ENCODE measurements around the gene DCP1A.
"Not testable (repeated sequence)": the region's sequence is repeated elsewhere in the genome, so short reads cannot be mapped to it uniquely, and the experiment has no call there.

DCP1A gene

DNA sequence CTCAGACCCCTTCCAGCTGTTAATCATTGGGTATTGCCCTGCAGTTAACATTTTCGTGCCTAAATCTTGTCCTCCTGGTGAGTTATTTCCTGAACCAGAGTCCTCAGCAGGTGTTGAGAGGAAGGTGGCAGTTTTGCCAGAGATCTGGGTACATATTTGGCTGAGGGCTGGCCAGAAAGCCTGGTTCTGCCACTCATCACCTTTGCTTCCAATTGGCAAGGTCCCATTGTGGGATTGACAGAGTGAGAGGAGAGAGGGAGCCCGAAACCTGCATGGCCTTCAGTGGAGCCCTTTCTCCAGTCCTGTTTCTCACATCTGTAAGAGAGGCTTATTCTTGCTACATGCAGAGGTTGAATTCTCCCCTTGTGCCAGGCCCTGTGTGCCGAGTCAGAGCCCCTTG, 82.6 kb downstream of the DCP1A start:
- DNase-seq (ENCODE audit: low read depth in 2 of 2) = no peak

DNA sequence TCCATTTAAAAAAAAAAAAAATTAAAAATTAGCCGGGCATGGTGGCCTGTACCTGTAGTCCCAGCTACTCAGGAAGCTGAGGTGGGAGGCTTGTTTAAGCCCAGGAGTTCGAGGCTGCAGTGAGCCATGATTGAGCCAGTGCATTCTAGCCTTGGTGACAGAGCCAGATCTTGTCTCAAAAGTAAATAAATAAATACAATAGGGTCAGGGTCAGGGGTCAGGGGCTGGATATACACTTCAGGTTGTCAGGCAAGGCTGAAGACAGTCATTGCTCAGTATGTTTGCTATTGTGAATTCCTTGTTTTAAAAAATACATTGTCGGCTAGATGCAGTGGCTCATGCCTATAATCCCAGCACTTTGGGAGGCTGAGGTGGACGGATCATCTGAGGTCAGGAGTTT, 83.4 kb downstream of the DCP1A start:
- no peak for DNase-seq (ENCODE audit: low read depth in 2 of 2)

DNA sequence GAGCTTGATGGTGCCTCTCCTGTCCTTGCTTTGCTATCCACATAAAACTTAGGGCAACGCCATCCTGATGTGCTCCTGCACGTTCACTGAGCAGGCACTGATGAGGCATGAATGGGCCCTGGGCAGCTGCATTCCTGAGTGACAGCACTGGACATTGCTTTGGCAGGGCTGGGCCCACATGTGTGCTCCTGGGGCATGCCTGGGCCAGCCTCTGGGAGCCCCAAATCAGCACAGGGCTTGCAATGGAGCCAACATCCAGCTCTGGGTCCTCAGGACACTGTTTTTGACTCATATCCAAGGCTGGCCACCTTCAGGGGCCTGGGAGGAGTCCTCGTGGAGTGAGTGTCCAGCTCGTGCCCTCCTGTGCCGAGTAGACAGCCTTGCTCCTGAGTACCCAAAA, 85.6 kb downstream of the DCP1A start:
- DNase-seq (ENCODE audit: low read depth in 2 of 2) = no peak

DNA sequence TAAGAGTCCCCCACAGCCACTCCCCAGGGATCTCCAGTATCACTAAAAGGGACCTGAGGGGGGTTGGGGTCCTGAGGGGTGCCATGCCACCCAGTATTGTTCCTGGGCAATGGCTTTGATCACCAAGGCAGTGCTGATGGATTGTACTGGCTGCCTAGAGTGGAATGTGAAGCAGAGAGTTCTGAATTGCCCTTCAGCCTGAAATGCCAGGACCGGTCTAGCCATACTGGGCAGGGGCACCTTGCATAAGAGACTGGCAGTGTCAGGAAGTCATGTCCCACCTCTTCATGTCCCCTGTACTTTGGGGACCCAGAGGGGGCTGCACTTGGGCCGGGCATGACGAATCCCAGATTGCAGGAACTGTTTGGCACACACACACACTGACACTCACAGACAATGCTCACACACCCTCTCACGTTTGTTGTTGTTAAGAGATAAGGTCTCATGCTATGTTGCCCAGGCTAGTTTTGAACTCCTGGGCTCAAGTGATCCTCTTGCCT, 87.0 kb downstream of the DCP1A start:
- no peak for DNase-seq (ENCODE audit: low read depth in 2 of 2)

GRCh38 chr3:53259427-53260259, 87.7 kb downstream of the DCP1A start:
- no peak for DNase-seq (ENCODE audit: low read depth in 2 of 2)

- no peak for DNase-seq (ENCODE audit: low read depth in 2 of 2)
Measured at GRCh38 chr3:53258600-53259426, 88.5 kb downstream of the DCP1A start.

DNA sequence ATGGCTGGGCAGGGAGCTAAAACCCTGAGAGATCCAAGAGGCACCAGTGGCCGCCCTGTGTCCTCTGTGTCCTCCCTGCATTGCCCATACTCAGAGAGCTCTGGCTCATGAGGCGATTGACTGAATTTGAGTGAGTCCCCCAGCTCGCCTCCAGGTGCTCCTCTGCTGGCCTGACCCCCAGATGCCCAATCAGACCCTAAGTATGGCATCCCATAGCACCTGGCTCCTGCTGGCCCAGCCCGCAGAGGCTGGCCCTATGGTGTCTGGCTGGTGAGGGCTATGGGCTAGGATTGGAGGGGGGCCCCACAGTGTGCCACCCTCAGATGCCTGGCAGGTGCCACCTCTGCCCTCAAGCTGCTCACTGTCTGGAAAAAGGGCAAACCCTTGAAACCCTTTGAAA, 89.9 kb downstream of the DCP1A start:
- DNase-seq (ENCODE audit: low read depth in 2 of 2) = no peak

DNA sequence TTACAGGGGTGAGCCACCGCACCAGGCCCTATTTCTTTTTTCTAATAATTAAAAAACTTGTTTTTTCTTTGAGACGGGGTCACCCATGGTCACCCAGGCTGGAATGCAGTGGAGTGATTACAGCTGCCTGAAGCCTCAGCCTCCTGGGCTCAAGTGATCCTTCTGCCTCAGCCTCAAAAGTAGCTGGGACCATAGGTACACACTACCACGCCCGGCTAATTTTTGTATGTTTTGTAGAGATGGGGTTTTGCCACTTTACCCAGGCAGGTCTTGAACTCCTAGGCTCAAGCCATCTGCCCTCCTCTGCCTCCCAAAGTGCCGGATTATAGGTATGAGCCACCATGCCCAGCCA, 90.7 kb downstream of the DCP1A start:
- no peak for DNase-seq (ENCODE audit: low read depth in 2 of 2)

DNA sequence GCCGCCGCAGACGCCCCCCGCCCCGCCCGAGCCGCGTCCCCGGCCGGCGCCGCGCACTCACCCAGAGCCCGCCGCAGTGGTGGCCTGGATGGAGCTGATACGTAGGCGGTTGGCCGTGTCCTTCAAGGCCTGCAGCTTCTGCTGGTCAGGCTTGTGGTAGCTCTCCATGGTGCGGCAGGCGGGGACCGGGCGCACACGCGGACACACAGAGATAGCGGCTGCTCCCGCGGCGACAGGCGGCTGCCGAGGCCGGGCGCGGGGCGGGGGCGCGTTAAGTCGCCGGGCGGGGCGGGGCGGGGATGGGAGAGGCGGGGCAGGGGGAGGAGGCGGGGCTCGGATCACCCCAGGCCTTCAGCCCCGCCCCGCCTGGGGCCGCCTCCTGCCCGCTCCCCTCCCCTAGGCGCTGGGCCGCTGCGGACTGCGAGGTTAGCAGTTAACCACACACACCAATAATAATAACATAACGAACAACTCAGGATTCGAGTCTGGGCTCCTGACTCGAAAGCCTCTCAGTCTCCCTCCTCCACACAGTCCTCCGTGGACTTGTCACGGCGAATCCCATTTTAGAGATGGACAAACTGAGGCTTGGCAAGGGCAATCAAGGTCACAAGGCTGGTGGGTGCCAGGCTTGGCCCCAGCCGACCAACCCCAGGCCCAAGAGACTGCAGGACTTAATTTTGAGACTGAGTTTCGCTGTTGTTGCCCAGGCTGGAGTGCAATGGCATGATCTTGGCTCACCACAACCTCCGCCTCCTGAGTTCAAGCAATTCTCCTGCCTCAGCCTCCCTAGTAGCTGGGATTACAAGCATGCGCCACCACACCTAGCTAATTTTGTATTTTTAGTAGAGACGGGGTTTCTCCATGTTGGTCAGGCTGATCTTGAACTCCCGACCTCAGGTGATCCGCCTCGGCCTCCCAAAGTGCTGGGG, 91.3 kb downstream of the DCP1A start, which contains the start of gene TKT:
TKT (minus strand) TSS at position 248 of the 929 bp plus-strand sequence; CDS start at position 168, 80 bp downstream.
- peak; percentile 48 to 65 for DNase-seq (ENCODE audit: low read depth in 2 of 2)

DNA sequence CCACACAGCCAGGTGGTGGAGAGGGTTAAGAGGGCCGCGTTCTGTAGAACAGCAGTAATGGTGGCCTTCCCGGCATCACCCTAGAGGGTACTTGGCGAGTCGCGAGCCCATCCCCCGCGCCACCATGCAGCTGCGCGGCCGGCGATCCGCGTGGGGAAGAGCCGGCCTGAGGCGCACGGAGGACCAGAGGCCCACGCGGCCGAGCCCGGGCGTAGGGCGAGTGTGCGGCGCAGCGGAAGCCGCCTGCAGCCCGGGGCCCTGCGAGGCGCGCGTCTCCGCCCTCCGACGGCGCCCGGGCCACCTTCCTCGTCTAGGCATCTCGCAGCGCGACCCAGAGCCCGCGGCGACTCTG, 91.9 kb downstream of the DCP1A start:
- DNase-seq (ENCODE audit: low read depth in 2 of 2) = no peak

GRCh38 chr3:53254509-53255422, 92.6 kb downstream of the DCP1A start:
- peak in 1 of 2 donors; percentile 7 for DNase-seq (ENCODE audit: low read depth in 2 of 2)

DNA sequence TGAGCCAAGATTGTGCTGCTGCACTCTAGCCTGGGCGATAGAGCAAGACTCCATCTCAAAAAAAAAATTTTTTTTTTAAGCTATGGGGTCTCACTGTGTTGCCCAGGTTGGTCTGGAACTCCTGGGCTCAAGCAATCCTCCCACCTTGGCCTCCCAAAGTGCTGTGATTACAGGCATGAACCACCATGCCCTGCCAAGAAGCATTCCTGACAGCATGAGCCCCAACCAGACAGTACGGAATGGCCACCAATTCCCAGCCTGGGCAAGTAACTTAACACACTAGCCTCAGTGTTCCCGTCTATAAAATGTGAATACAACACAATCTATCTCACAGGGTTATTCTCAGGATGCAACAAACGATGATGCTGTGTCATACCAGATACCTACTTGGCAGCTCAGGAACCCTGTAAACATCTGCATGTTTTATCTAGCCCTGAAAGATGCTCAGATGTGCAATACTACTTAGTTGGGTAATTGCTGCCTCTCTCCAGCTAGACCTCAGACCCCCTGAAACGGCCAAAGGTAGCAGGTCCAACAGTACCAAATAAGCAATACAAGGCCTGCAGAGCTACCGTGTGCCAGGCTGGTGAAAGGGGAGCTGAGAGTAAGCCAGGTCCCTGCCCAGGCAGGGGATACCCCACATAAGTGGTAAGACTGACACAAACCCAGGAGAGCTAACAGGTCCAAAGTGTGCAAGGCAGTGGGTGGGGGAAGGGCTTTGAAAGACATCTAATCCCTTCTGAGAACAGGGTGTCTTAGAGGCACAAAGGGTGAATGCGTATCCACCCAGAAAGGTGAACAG, 93.4 kb downstream of the DCP1A start:
- DNase-seq (ENCODE audit: low read depth in 2 of 2) = no peak

GRCh38 chr3:53252947-53253322, 94.4 kb downstream of the DCP1A start:
- not testable (repeated sequence) for DNase-seq (ENCODE audit: low read depth in 2 of 2)

GRCh38 chr3:53252096-53252946, 95.0 kb downstream of the DCP1A start:
- DNase-seq (ENCODE audit: low read depth in 2 of 2) = no peak

DNA sequence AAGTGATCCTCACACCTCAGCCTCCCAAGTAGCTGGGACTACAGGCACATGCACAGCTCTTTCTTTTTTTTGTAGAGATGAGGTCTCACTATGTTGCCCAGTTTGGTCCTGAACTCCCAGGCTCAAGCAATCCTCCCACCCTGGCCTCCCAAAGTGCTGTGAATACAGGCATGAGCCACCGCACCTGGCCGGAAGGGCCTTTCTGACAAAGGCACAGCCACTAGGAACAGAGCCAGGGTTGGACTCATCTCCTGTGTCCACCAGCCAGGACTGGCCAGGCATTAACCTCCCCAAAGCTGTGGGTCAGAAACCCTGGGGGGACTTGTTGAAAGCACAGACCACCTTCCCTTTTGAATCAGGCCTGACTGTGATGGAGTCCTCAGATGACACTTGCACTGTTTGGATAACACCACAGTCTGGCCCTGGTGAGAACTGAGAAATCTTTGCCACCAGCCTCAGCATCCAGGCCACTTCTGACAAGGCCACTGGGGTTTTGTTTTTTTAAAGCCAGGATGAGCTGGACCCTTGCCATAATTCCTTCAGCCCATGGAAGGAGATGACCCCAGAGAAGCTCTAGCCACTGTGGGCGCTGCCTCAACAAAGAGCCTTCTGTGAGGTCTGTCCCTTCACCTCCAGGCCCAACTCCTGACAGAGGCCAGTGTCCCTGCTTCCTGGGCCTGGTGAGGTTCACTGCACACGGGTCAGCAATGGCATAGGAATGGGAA, 96.3 kb downstream of the DCP1A start:
- no peak for DNase-seq (ENCODE audit: low read depth in 2 of 2)

GRCh38 chr3:53250453-53250852, 96.9 kb downstream of the DCP1A start:
- no peak for DNase-seq (ENCODE audit: low read depth in 2 of 2)

DNA sequence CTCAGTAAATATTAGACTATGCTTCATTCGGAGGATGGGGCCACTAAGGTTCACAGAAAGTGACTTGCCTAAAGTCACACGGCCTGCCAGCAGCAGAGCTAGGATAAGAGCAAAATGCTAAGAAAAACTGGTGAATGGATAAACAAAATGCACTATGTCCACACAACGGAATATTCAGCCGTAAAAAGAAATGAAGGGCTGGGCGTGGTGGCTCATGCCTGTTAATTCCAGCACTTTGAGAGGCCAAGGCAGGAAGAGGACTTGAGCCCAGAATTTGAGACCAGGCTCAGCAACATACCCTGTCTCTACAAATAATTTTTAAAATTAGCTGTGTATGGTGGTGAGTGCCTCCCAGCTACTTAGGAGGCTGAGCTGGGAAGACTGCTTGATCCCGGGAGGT, 99.2 kb downstream of the DCP1A start:
- DNase-seq (ENCODE audit: low read depth in 2 of 2) = no peak

GRCh38 chr3:53247619-53248018, 99.7 kb downstream of the DCP1A start:
- DNase-seq (ENCODE audit: low read depth in 2 of 2) = no peak

All from stimulated activated CD8-positive, alpha-beta memory T cell treated with anti-CD3 and anti-CD28 coated beads, Interleukin-15, amount 100 ng/mL, for 4 hours (primary cell).